CD14-positive monocyte (primary cell): ENCODE data around the gene CCDC88C. TPM values are rescaled to one million over a fixed set of nuclear protein-coding genes. Genes with fewer than 3 reads are reported as not detected.

Experiments used
- DNase-seq, 3 donors: peaks; one replicate each; pipeline ENCODE4 v3.0.0-alpha.2; 2011 to 2022
- H2AFZ ChIP-seq: 2 replicates; pipeline ENCODE4 v1.6.0; 2012; ENCODE audit warnings: mild to moderate bottlenecking, low read depth, low read length, inconsistent platforms; ENCODE audit not compliant: insufficient read depth, poor library complexity, severe bottlenecking
- H3K27ac ChIP-seq, 2 donors: 1 replicate in 1 of 2; 2 replicates in 1 of 2; pipeline ENCODE4 v1.5.1; 2012 to 2013; ENCODE audit warnings: low read length in 2 of 2, control low read depth in 1 of 2, inconsistent platforms in 1 of 2, low read depth in 1 of 2, mild to moderate bottlenecking in 1 of 2
- H3K27me3 ChIP-seq, 2 donors: one replicate each; pipeline versions ENCODE4 v1.6.0 to v1.6.1; 2011 to 2013; ENCODE audit warnings: low read length in 2 of 2; ENCODE audit not compliant: control insufficient read depth in 2 of 2, insufficient read depth in 2 of 2
- H3K36me3 ChIP-seq, 2 donors: replicated peaks in 1 of 2; 1 replicate in 1 of 2; 2 replicates in 1 of 2; pipeline versions ENCODE4 v1.5.1 to v1.6.1; 2012 to 2013; ENCODE audit warnings: low read length in 2 of 2, control low read depth in 1 of 2, inconsistent platforms in 1 of 2, mild to moderate bottlenecking in 1 of 2; ENCODE audit not compliant: insufficient read depth in 2 of 2, control insufficient read depth in 1 of 2
- H3K4me1 ChIP-seq, 2 donors: 1 replicate in 1 of 2; 2 replicates in 1 of 2; pipeline versions ENCODE4 v1.5.1 to v1.6.1; 2012 to 2013; ENCODE audit warnings: low read length in 2 of 2, control low read depth in 1 of 2, inconsistent platforms in 1 of 2, mild to moderate bottlenecking in 1 of 2, moderate library complexity in 1 of 2; ENCODE audit not compliant: insufficient read depth in 2 of 2, control insufficient read depth in 1 of 2
- H3K4me2 ChIP-seq: replicated peaks from 2 replicates; pipeline ENCODE3; 2012; ENCODE audit warnings: low read length, moderate library complexity, mild to moderate bottlenecking; ENCODE audit not compliant: poor library complexity, severe bottlenecking; ENCODE audit errors: extremely low read depth
- H3K4me3 ChIP-seq, 3 experiments: fragments of 200-600 bp in 1 of 3; sonication (generic) in 1 of 3; replicated peaks in 1 of 3; 1 replicate in 2 of 3; 2 replicates in 1 of 3; pipeline ENCODE4 v1.5.1; 2011 to 2013; ENCODE audit warnings: low read length in 3 of 3, mild to moderate bottlenecking in 3 of 3, control low read depth in 2 of 3, low read depth in 2 of 3, inconsistent platforms in 1 of 3, moderate library complexity in 1 of 3
- H3K79me2 ChIP-seq: 2 replicates; pipeline ENCODE4 v1.6.0; 2012; ENCODE audit warnings: mild to moderate bottlenecking, control low read depth, inconsistent platforms, low read length, moderate library complexity; ENCODE audit not compliant: insufficient read depth
- H3K9ac ChIP-seq: 2 replicates; pipeline ENCODE4 v1.6.0; 2017; ENCODE audit warnings: low read length, mild to moderate bottlenecking; ENCODE audit not compliant: insufficient read depth, poor library complexity, severe bottlenecking
- H3K9me3 ChIP-seq, 2 donors: replicated peaks in 1 of 2; 1 replicate in 1 of 2; 2 replicates in 1 of 2; pipeline versions ENCODE4 v1.5.1 to v1.6.1; 2012 to 2013; ENCODE audit warnings: low read length in 2 of 2, control low read depth in 1 of 2; ENCODE audit not compliant: control insufficient read depth in 1 of 2, insufficient read depth in 1 of 2
- H4K20me1 ChIP-seq: 2 replicates; pipeline ENCODE4 v1.6.0; 2012; ENCODE audit warnings: mild to moderate bottlenecking, low read length, control low read depth, moderate library complexity; ENCODE audit not compliant: insufficient read depth
- H3K27ac Mint-ChIP-seq, 7 donors: one replicate each; pipeline ENCODE4 v1.8.0; 2020; ENCODE audit warnings: mild to moderate bottlenecking in 7 of 7, mixed read lengths in 7 of 7, moderate library complexity in 6 of 7, inconsistent platforms in 2 of 7
- H3K27me3 Mint-ChIP-seq, 3 donors: one replicate each; pipeline ENCODE4 v1.8.0; 2021 to 2022; ENCODE audit warnings: low read depth in 3 of 3, mild to moderate bottlenecking in 3 of 3, mixed read lengths in 3 of 3, moderate library complexity in 3 of 3, inconsistent platforms in 1 of 3
- H3K36me3 Mint-ChIP-seq, 2 donors: one replicate each; pipeline ENCODE4 v1.8.0; 2020; ENCODE audit warnings: mixed read lengths in 2 of 2, inconsistent platforms in 1 of 2, mild to moderate bottlenecking in 1 of 2
- H3K4me1 Mint-ChIP-seq: one replicate; pipeline ENCODE4 v1.8.0; 2020; ENCODE audit warnings: mild to moderate bottlenecking, mixed read lengths
- H3K4me3 Mint-ChIP-seq, 2 donors: one replicate each; pipeline ENCODE4 v1.8.0; 2020; ENCODE audit warnings: mild to moderate bottlenecking in 2 of 2, mixed read lengths in 2 of 2, moderate library complexity in 1 of 2
- H3K9me3 Mint-ChIP-seq, 7 donors: one replicate each; pipeline ENCODE4 v1.8.0; 2020 to 2022; ENCODE audit warnings: mixed read lengths in 7 of 7, mild to moderate bottlenecking in 6 of 7, moderate library complexity in 6 of 7, inconsistent platforms in 2 of 7
- CTCF ChIP-seq: fragments of 200-600 bp; IDR thresholded peaks from one replicate; pipeline ENCODE4 v1.8.0; 2022; ENCODE audit warnings: antibody characterized with exemption, mild to moderate bottlenecking
- WGBS: methylation state at CpG from one replicate; pipeline ENCODE4 v1.1.5; 2013; ENCODE audit warnings: missing lambda C conversion rate; ENCODE audit not compliant: insufficient coverage; 5-methylcytosine and 5-hydroxymethylcytosine counted together
- intact Hi-C, 2 donors: fragments of 100-400 bp; cut with micrococcal nuclease; formaldehyde crosslinking; loops; one replicate each; pipeline versions ENCODE4 v1.15.0 to v1.15.1; 2023
- polyA plus RNA-seq, 3 donors: library from polyadenylated mRNA; depleted of rRNA in 1 of 3; unstranded in 2 of 3; stranded (reverse) in 1 of 3; fragments of 300-500 nt in 2 of 3; fragments of >200 nt in 1 of 3; fragmentation: Illumina TruSeq in 2 of 3; gene quantifications; 1 replicate in 2 of 3; 2 replicates in 1 of 3; pipeline ENCODE4 v1.2.3, GENCODE V29; 2012 to 2021

CCDC88C gene
- polyA plus RNA-seq, 3 donors = 11.6 to 69.7 (median 12.3) TPM

- intact Hi-C loops = no loop called here
- Histone ChIP-seq H3K9ac (no peak overlapping the region), H3K36me3 (peaks cover 48 to 76% of the 10 kb centered on the region in 2 donors), H3K27me3 (no peaks in the 10 kb centered on the region), H3K79me2 (no peaks in the 10 kb centered on the region), H3K27ac (no peak overlapping the region), H3K4me1 (peaks cover 11 to 14% of the 10 kb centered on the region in 2 donors), H3K4me2 (no peak overlapping the region), H4K20me1 (no peaks in the 10 kb centered on the region), H3K9me3 (no peaks in the 10 kb centered on the region), H3K4me3 (no peak overlapping the region), H2AFZ (no peak overlapping the region)
- H3K36me3 Mint-ChIP-seq = peaks cover 79 to 81% of the 10 kb centered on the region in 2 donors
- peaks cover 22% of the 10 kb centered on the region for H3K4me1 Mint-ChIP-seq
- no peak overlapping the region for H3K27ac Mint-ChIP-seq
- H3K9me3 Mint-ChIP-seq = peaks cover 0 to 3% (median 0%) of the 10 kb centered on the region in 7 donors
- no peak for DNase-seq
- no peak overlapping the region for H3K4me3 Mint-ChIP-seq
- H3K27me3 Mint-ChIP-seq = peaks cover 4 to 7% (median 5%) of the 10 kb centered on the region in 3 donors
- WGBS = 100% methylated on average over 7 of the region's 7 CpGs
- TF ChIP-seq CTCF = no peak
Measured at GRCh38 chr14:91225025-91225424, 192.6 kb downstream of the CCDC88C start.

- Mint-ChIP-seq H3K27ac (peak overlapping the region in 2 of 7 donors; percentile 13 to 23), H3K4me1 (peaks cover 6% of the 10 kb centered on the region), H3K27me3 (peaks cover 2 to 5% (median 3%) of the 10 kb centered on the region in 3 donors), H3K4me3 (no peak overlapping the region), H3K36me3 (peaks cover 86 to 90% of the 10 kb centered on the region in 2 donors), H3K9me3 (peaks cover 0 to 1% (median 0%) of the 10 kb centered on the region in 7 donors)
- H3K4me2 ChIP-seq = no peak overlapping the region
- no peaks in the 10 kb centered on the region for H3K9me3 ChIP-seq
- DNase-seq = peak in 2 of 3 donors; percentile 36 to 69
- peaks cover 65 to 89% of the 10 kb centered on the region in 2 donors for H3K36me3 ChIP-seq
- H3K9ac ChIP-seq = no peak overlapping the region
- no CpG with 5 or more reads among the region's 1 CpG for WGBS
- no peaks in the 10 kb centered on the region for H4K20me1 ChIP-seq
- no peak overlapping the region for H3K4me3 ChIP-seq
- intact Hi-C loops = no loop called here
- no peaks in the 10 kb centered on the region for H3K4me1 ChIP-seq
- no peak overlapping the region for H3K27ac ChIP-seq
- H3K27me3 ChIP-seq = no peaks in the 10 kb centered on the region
- H3K79me2 ChIP-seq = no peaks in the 10 kb centered on the region
- no peak for TF ChIP-seq CTCF
- H2AFZ ChIP-seq = no peak overlapping the region
Measured at GRCh38 chr14:91223028-91223783, 194.4 kb downstream of the CCDC88C start.

Other genes starting within 250 kb of the CCDC88C start
- under 1 TPM in 2 of 3 donors, not detected in 1; 0.05 to 0.07 TPM for gene GPR68, start 173.1 kb downstream of the CCDC88C start, polyA plus RNA-seq
- gene PPP4R3A, start 92.5 kb upstream of the CCDC88C start, polyA plus RNA-seq = 10 to 100 TPM; 31.4 to 71.0 (median 41.2) TPM